COLO668 (cell line): ENCODE results near the gene PGAM2.
"Not testable (repeated sequence)": the region's sequence is repeated elsewhere in the genome, so short reads cannot be mapped to it uniquely, and the experiment has no call there.

Experiments used
- DNase-seq: peaks from one replicate; lab custom pipeline; 2025; ENCODE audit not compliant: unreplicated experiment; lab: John Stamatoyannopoulos, UW

PGAM2 gene

GRCh38 chr7:44052771-44053365, 12.5 kb downstream of the PGAM2 start:
- no peak for DNase-seq

- no peak for DNase-seq
These were observed 13.7 kb downstream of the PGAM2 start for GRCh38 chr7:44051611-44052220.

- DNase-seq, result no peak
These were observed 14.3 kb downstream of the PGAM2 start for GRCh38 chr7:44050915-44051560.

DNA sequence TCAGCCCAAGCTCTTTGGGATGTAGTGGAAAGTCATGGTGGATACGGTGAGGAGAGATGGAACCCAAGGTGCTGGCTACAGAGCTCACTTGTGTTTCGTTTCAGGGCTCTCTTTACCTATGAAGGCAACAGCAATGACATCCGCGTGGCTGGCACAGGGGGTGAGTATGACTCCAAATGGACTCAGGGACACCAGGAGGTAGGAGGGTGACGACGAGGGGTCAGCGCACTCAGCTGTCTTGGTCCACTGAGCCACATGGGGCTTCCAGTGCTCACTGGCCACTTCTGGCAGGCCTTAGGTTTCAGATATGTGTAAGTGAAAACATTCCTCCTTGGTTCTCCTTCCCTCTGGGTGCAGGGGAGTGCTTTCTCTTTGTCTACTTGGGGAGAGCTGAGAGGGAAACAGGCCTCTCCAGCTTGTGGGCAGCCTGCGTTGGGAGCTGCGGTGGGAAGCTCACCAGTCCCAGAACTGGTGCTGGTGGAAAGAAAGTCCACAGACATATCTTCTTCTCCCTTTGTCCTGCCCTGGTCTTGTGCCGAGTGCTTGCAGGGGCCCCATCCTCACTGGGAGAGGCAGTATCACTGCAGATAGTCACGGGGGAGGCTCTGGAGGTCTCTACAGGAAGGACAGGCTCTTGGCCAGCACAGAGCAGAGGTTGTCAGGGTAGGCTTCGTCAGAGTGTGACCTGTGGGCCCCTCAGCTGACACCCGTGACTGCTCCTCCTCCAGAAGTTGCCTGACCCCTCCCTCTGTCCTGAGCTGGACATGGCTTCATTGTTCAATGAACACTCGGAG, 15.0 kb downstream of the PGAM2 start:
- DNase-seq, result no peak

GRCh38 chr7:44048031-44048795, 17.2 kb downstream of the PGAM2 start:
- DNase-seq, result no peak

DNA sequence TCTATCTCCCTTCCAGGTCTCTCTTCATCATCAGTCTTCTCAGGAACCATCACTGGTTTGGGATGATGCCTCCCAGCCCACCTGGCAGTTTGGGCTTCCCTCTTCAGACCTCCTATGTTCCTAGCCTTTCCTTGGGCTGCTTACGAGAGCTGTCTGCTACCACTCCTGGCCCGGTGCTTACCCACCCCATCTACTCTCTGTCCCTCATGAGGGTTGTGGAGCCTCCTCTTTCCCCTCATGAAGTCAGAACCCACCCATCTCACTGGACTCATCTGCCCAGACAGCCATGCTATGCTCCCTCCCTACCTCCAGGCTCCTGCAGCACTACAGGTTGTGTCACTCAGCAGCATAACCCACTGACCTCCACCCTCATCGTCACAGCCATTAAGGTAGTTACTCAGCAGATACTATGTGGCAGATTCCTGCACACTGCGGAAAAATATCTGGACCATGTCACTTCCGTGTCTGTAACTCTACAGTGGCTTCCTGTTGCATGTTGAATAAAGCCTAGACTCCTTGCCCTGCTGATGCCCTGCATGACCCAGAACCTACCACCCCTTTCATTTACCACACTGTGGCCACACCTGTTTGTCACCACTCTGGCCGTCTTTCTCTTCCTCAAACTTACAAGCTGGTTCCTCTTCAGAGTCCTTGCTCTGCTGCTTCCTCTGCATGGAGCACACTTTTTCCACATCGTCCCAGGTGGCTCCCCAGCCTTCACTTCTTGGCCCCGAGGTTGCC, 18.9 kb downstream of the PGAM2 start:
- DNase-seq, result no peak

GRCh38 chr7:44045226-44046014, 19.9 kb downstream of the PGAM2 start:
- DNase-seq, result no peak

- peak; percentile 98 for DNase-seq
These were observed 20.8 kb downstream of the PGAM2 start, which contains the start of gene DBNL for GRCh38 chr7:44044315-44045225. TSS of gene DBNL (plus strand) at chr7:44044702. CDS start at chr7:44044738, 36 bp downstream.

- DNase-seq, result no peak
These were observed 21.5 kb downstream of the PGAM2 start for GRCh38 chr7:44043902-44044301.

DNA sequence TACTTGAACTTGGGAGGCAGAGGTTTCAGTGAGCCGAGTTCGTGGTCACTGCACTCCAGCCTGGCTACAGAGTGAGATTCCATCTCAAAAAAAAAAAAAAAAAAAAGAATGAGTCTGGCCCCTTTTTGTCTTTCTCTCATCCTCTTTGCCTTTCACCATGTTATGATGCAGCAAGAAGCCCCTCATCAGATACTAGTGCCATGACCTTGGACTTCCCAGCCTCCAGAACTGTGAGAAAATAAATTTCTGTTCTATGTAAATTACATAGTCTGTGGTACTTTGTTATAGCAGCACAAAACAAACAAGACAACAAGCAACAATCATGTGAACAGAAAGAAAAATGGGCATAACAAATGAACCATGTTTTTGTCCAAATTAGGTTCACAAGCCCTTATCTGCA, 23.1 kb downstream of the PGAM2 start:
- DNase-seq, result no peak

DNA sequence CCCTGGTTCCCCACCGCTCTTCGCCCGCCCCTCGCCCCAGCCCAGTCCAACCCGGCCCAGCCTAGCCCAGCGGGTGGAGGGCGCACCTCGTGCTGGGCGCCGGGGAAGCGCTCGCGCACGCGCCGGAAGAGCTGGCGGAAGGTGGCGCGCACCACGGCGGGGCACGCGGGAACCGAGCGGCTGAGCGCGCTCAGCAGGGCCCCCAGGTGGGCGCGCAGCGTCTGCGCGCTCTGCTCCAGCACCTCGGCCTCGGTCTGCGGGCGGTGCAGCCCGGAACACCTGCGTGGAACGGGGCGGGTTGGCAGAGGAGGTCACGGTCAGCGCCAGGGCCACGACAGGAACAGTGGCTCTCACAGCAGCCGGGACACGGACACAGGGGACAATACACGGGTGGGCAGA, 24.9 kb downstream of the PGAM2 start:
- DNase-seq, result peak; percentile 85

DNA sequence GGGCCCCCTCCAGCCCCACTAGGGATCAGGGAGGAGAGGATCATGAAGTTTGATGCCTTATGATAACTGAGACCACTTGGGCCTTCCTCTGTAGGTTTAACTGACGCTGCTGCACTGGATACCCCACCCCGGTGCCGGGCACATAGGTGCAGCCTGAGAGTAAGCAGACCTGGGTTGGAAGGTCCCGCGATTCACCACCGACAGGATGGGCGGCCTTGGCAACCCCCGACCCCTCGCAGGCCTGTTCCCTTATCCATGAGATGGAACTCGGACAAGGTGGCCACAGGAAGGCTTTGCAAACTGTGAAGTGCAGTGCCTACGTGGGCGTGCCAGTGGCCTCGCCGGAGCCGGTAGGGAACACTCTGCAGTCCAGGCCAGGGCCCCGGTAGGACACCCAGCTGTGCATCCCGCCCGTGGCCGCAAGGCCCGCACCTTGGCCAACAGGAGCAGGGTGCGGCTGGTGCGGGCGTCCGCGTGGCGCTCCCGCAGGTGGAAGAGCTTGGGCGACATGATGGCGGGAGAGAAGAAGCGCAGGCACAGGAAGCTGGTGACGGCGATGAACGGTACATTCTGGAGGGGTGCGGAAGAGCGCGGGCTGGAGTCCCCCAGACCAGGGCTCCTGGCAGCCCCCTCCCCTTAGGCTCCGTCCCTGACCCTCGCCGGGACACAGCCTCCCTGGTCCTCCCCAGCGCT, 25.4 kb downstream of the PGAM2 start:
- DNase-seq, result not testable (repeated sequence)

DNA sequence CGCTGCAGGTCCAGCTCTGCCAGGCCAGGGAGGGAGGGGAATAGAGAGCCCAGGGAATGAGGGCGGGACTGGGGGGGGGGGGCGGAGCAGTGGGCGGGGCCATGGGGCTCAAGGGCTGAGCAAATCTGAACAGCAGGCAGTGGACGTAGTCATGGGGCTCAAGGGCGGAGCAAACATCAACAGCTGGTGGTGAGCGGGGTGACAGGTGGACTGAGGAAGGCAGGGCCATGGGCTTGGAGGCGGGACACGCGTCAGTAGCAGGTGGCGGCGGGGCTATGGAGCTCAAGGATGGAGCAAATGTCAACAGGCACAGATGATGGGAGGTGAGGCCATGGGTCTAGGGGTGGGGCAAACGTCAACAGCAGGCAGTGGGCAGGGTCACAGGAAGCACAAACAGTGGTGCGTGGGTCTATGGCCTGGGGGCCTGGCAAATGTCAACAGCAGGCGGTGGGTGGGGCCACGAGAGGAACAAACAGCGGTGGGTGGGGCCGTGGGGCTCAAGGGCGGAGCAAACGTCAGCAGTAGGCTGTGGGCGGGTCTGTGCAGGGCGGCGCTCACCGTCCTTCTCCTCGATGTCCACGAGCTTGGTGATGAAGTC, 26.3 kb downstream of the PGAM2 start:
- peak; percentile 99 for DNase-seq

DNA sequence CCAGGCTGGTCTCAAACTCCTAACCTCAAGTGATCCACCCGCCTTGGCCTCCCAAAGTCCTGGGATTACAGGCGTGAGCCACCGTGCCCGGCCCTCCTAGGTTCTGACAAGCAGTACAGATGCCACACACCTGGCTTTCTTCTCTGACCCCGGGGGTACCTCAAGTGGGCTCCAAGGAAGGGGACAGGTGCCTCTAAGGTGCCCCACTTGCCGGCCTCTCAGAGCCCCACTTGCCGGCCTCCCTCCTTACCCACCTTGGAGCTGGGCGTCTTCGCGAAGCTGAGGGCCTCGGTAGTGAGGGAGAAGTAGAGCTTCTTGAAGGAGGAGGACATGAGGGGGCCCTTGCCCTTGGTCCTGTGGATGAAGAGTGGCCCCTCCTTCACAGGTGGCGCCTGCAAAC, 26.8 kb downstream of the PGAM2 start:
- DNase-seq, result not testable (repeated sequence)

- not testable (repeated sequence) for DNase-seq
These were observed 27.4 kb downstream of the PGAM2 start for GRCh38 chr7:44037951-44038350.

- DNase-seq, result peak; percentile 26
These were observed 29.0 kb downstream of the PGAM2 start for GRCh38 chr7:44036364-44036763.
